Stimulated activated CD4-positive, alpha-beta T cell treated with anti-CD3 and anti-CD28 coated beads, TNF-alpha, amount 100 ng/mL, for 4 hours (primary cell): ENCODE data around the gene CSMD2.
"Not testable (repeated sequence)": the region's sequence is repeated elsewhere in the genome, so short reads cannot be mapped to it uniquely, and the experiment has no call there.

Experiments
- DNase-seq, 3 experiments: peaks; one replicate each; pipeline ENCODE4 v3.0.0-alpha.2; 2020; ENCODE audit warnings: low read depth in 3 of 3

Gene CSMD2

GRCh38 chr1:34164771-34165391, at the start of gene CSMD2:
Gene CSMD2, minus strand, starts transcription at chr1:34165230. Its CDS starts 133 bp downstream, at chr1:34165097.
- no peak for DNase-seq

GRCh38 chr1:34213956-34214355, 48.9 kb upstream of the CSMD2 start:
- DNase-seq, result no peak

GRCh38 chr1:34212673-34213072, 47.6 kb upstream of the CSMD2 start:
- DNase-seq, result no peak

GRCh38 chr1:34199927-34200326, 34.9 kb upstream of the CSMD2 start:
- no peak for DNase-seq

- DNase-seq, result no peak
Observed at GRCh38 chr1:34192621-34193020, 27.6 kb upstream of the CSMD2 start.

- DNase-seq, result no peak
Observed at GRCh38 chr1:34190692-34191091, 25.7 kb upstream of the CSMD2 start.

GRCh38 chr1:34188985-34189384, 24.0 kb upstream of the CSMD2 start:
- DNase-seq, result no peak

GRCh38 chr1:34188418-34188817, 23.4 kb upstream of the CSMD2 start:
- no peak for DNase-seq

GRCh38 chr1:34186741-34187494, 21.9 kb upstream of the CSMD2 start:
- no peak for DNase-seq

- DNase-seq, result not testable (repeated sequence)
Observed at GRCh38 chr1:34183381-34183780, 18.4 kb upstream of the CSMD2 start.

- no peak for DNase-seq
Observed at GRCh38 chr1:34178072-34178471, 13.0 kb upstream of the CSMD2 start.

- DNase-seq, result no peak
Observed at GRCh38 chr1:34176830-34177603, 12.0 kb upstream of the CSMD2 start, which contains the start of gene C1orf94. Gene C1orf94, plus strand, starts transcription at chr1:34176907. Its CDS starts 883 bp downstream, at chr1:34177790.

- DNase-seq, result no peak
Observed at GRCh38 chr1:34175744-34176143, 10.7 kb upstream of the CSMD2 start.

GRCh38 chr1:34167389-34167788, 2.4 kb upstream of the CSMD2 start:
- no peak for DNase-seq

GRCh38 chr1:34166625-34167361, 1.8 kb upstream of the CSMD2 start:
- DNase-seq, result no peak

GRCh38 chr1:34166191-34166624, 1.2 kb upstream of the CSMD2 start:
- DNase-seq, result no peak

GRCh38 chr1:34165422-34165921, 442 bp upstream of the CSMD2 start:
- no peak for DNase-seq

- DNase-seq, result no peak
Observed at GRCh38 chr1:34163792-34164731, 968 bp downstream of the CSMD2 start.

- no peak for DNase-seq
Observed at GRCh38 chr1:34162852-34163766, 1.9 kb downstream of the CSMD2 start.
